Measurements from ENCODE around the gene HSP90AB1.

Gene HSP90AB1

DNA sequence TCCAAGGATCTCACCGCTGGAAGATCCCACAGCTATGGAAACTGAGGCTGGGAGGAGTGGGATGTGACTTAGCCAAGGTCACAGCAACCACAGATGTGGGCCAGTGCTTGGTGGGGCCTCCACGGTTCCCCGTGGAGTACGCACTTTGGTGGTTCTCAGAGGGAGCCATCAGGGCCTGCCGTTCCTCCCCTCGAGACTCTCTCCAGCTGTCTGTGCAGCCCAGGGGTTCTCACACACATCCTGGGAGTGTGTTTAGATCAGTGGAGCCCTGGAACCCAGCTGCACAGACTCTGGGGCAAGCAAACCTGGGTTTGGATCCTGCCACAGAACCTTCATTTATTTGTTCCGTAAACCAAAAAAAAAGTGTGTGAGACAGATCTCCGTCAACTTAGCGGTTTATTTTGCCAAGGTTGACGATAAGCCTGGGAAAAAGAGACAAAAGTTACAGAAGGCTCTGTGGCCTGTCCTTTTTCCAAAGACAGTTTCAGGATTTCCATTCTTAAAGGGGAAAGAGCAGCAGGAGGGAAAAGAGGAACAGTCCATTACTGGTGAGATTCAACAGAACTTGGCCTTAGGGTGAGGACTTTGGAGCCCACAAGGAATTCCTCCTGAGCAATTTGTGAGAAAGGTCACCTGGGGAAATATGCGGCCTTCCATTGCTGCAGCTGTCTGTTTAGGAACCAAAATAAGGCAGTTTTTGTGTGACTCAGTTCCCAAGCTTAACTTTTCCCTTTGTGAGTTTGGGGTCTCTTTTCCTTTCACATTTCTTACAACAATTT is 43.7 kb upstream of the HSP90AB1 start:
- Histone ChIP-seq H3K4me1 (ENCODE audit: control insufficient read depth, low read length) (no peaks in the 10 kb centered on the region), H3K36me3 (ENCODE audit: control insufficient read depth, low read length) (no peaks in the 10 kb centered on the region), H3K9me2 (replicated peaks; ENCODE audit: control insufficient read depth, low read length) (no peaks in the 10 kb centered on the region), H4K20me1 (ENCODE audit: control insufficient read depth, insufficient read depth, low read depth, low read length) (no peaks in the 10 kb centered on the region), H3K4me2 (ENCODE audit: low read length) (no peak overlapping the region), H3F3A (ENCODE audit: control insufficient read depth, insufficient read depth) (no peaks in the 10 kb centered on the region), H3K4me3 (ENCODE audit: low read length) (no peak overlapping the region), H3K27me3 (ENCODE audit: control insufficient read depth, low read length) (peaks cover 7% of the 10 kb centered on the region; the same call in 1 of the 2 replicates), H3K79me2 (ENCODE audit: control insufficient read depth, low read length) (no peaks in the 10 kb centered on the region), H3K9me3 (ENCODE audit: control insufficient read depth, insufficient read depth, low read length) (no peaks in the 10 kb centered on the region), H3K27ac (ENCODE audit: low read depth, low read length) (no peak overlapping the region)
- TF ChIP-seq EZH2phosphoT487 (IDR thresholded peaks at IDR 0.05; ENCODE audit: borderline replicate concordance, low read length), result no peak
- TF ChIP-seq, protein P1, sequence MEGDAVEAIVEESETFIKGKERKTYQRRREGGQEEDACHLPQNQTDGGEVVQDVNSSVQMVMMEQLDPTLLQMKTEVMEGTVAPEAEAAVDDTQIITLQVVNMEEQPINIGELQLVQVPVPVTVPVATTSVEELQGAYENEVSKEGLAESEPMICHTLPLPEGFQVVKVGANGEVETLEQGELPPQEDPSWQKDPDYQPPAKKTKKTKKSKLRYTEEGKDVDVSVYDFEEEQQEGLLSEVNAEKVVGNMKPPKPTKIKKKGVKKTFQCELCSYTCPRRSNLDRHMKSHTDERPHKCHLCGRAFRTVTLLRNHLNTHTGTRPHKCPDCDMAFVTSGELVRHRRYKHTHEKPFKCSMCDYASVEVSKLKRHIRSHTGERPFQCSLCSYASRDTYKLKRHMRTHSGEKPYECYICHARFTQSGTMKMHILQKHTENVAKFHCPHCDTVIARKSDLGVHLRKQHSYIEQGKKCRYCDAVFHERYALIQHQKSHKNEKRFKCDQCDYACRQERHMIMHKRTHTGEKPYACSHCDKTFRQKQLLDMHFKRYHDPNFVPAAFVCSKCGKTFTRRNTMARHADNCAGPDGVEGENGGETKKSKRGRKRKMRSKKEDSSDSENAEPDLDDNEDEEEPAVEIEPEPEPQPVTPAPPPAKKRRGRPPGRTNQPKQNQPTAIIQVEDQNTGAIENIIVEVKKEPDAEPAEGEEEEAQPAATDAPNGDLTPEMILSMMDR (IDR thresholded peaks at IDR 0.05; ENCODE audit: low read depth, low read length, poor library complexity, severe bottlenecking), result no peak

DNA sequence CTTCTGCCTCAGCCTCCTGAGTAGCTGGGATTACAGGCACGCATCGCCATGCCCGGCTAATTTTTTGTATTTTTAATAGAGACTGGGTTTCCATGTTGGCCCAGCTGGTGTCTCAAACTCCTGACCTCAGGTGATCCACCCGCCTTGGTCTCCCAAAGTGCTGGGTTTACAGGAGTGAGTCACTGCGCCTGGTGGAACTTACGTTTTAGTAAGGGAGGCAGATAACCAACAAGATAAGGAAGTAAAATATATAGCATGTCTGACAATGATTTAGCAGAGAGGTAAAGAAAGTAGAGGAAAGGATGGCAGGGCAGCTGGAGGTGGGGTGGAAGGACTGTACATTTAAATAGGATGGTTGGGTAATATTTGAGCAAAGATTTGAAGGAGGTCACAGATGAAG is 42.9 kb upstream of the HSP90AB1 start:
- Histone ChIP-seq H3F3A (ENCODE audit: control insufficient read depth, insufficient read depth) (no peaks in the 10 kb centered on the region), H3K36me3 (ENCODE audit: control insufficient read depth, low read length) (no peaks in the 10 kb centered on the region), H3K9me2 (replicated peaks; ENCODE audit: control insufficient read depth, low read length) (no peaks in the 10 kb centered on the region), H4K20me1 (ENCODE audit: control insufficient read depth, insufficient read depth, low read depth, low read length) (no peaks in the 10 kb centered on the region), H3K4me1 (ENCODE audit: control insufficient read depth, low read length) (no peaks in the 10 kb centered on the region), H3K4me2 (ENCODE audit: low read length) (no peak overlapping the region), H3K27ac (ENCODE audit: low read depth, low read length) (no peak overlapping the region), H3K9me3 (ENCODE audit: control insufficient read depth, insufficient read depth, low read length) (no peaks in the 10 kb centered on the region), H3K79me2 (ENCODE audit: control insufficient read depth, low read length) (no peaks in the 10 kb centered on the region), H3K27me3 (ENCODE audit: control insufficient read depth, low read length) (peaks cover 12% of the 10 kb centered on the region; the same call in 1 of the 2 replicates), H3K4me3 (ENCODE audit: low read length) (no peak overlapping the region)
- no peak for TF ChIP-seq EZH2phosphoT487 (IDR thresholded peaks at IDR 0.05; ENCODE audit: borderline replicate concordance, low read length)
- TF ChIP-seq, protein P1 (IDR thresholded peaks at IDR 0.05; ENCODE audit: low read depth, low read length, poor library complexity, severe bottlenecking), result no peak

DNA sequence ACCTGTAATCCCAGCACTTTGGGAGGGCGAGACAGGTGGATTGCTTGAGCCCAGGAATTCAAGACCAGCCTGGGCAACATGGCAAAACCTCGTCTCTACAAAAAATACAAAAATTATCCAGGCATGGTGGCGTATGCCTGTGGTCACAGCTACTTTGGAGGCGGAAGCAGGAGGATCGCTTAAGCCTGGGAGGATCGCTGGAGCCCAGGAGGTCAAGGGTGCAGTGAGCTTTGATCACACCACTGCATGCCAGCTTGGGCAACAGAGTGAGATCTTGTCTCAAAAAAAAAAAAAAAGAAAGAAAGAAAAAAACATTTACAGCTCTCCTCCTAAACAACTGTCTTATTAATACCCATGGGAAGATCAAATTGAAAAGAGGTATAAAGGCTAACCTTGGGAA is 38.9 kb upstream of the HSP90AB1 start:
- peaks cover 12% of the 10 kb centered on the region for H3K27me3 ChIP-seq (ENCODE audit: control insufficient read depth, low read length)
- no peaks in the 10 kb centered on the region for H3K79me2 ChIP-seq (ENCODE audit: control insufficient read depth, low read length)
- no peaks in the 10 kb centered on the region for H3F3A ChIP-seq (ENCODE audit: control insufficient read depth, insufficient read depth)
- no peaks in the 10 kb centered on the region for H3K9me3 ChIP-seq (ENCODE audit: control insufficient read depth, insufficient read depth, low read length)
- no peak overlapping the region for H3K4me3 ChIP-seq (ENCODE audit: low read length)
- no peak overlapping the region for H3K4me2 ChIP-seq (ENCODE audit: low read length)
- no peak overlapping the region for H3K27ac ChIP-seq (ENCODE audit: low read depth, low read length)
- no peaks in the 10 kb centered on the region for H3K4me1 ChIP-seq (ENCODE audit: control insufficient read depth, low read length)
- no peaks in the 10 kb centered on the region for H3K9me2 ChIP-seq (replicated peaks; ENCODE audit: control insufficient read depth, low read length)
- no peaks in the 10 kb centered on the region for H4K20me1 ChIP-seq (ENCODE audit: control insufficient read depth, insufficient read depth, low read depth, low read length)
- H3K36me3 ChIP-seq (ENCODE audit: control insufficient read depth, low read length), result no peaks in the 10 kb centered on the region
- TF ChIP-seq, protein P1 (IDR thresholded peaks at IDR 0.05; ENCODE audit: low read depth, low read length, poor library complexity, severe bottlenecking), result no peak
- TF ChIP-seq EZH2phosphoT487 (IDR thresholded peaks at IDR 0.05; ENCODE audit: borderline replicate concordance, low read length), result no peak
